Heart left ventricle (tissue), 16 donors: Measurements from ENCODE around the gene ZFR2. TPM values are rescaled to one million over a fixed set of nuclear protein-coding genes. Genes with fewer than 3 reads are reported as not detected.

Experiments
- ATAC-seq, 4 donors: fragments of 200-7000 bp; cut with Tn5 transposase; one replicate each; pipeline ENCODE4 v1.9.1; 2020 to 2022; ENCODE audit warnings: moderate library complexity in 4 of 4, mild to moderate bottlenecking in 3 of 4, moderate number of reproducible peaks in 1 of 4
- DNase-seq, 5 donors: peaks; one replicate each; pipeline ENCODE4 v3.0.0-alpha.2; 2020
- H3K27ac ChIP-seq, 12 donors: fragments of 200-600 bp; sonication (generic) in 4 of 12; one replicate each; pipeline versions ENCODE4 v1.5.0 to v1.8.0; 2016 to 2022; ENCODE audit warnings: mild to moderate bottlenecking in 2 of 12
- H3K27me3 ChIP-seq, 9 donors: fragments of 200-600 bp; sonication (generic) in 2 of 9; one replicate each; pipeline versions ENCODE4 v1.5.1 to v1.8.0; 2016 to 2022; ENCODE audit warnings: mild to moderate bottlenecking in 3 of 9
- H3K36me3 ChIP-seq, 9 donors: fragments of 200-600 bp; sonication (generic) in 2 of 9; one replicate each; pipeline versions ENCODE4 v1.5.0 to v1.8.0; 2018 to 2022; ENCODE audit warnings: mild to moderate bottlenecking in 2 of 9
- H3K4me1 ChIP-seq, 12 donors: fragments of 200-600 bp; sonication (generic) in 4 of 12; one replicate each; pipeline versions ENCODE4 v1.5.0 to v1.8.0; 2016 to 2022; ENCODE audit warnings: mild to moderate bottlenecking in 3 of 12
- H3K4me3 ChIP-seq, 12 donors: fragments of 200-600 bp; sonication (generic) in 4 of 12; one replicate each; pipeline versions ENCODE4 v1.5.0 to v1.8.0; 2017 to 2022; ENCODE audit warnings: mild to moderate bottlenecking in 9 of 12, moderate library complexity in 4 of 12
- H3K9me3 ChIP-seq, 12 donors: fragments of 200-600 bp; sonication (generic) in 4 of 12; one replicate each; pipeline versions ENCODE4 v1.5.0 to v1.8.0; 2016 to 2022; ENCODE audit warnings: mild to moderate bottlenecking in 1 of 12
- POLR2A ChIP-seq, 2 donors: fragments of 450-650 bp; IDR thresholded peaks; one replicate each; pipeline ENCODE4 v1.6.1; 2017; ENCODE audit warnings: antibody characterized with exemption in 2 of 2, mild to moderate bottlenecking in 2 of 2, moderate library complexity in 2 of 2
- WGBS, 4 donors: extraction: QIAGEN DNeasy Blood & Tissue Kit in 2 of 4; methylation state at CpG; one replicate each; pipeline versions ENCODE4 v1.1.5 to v1.1.7; 2013 to 2018; 5-methylcytosine and 5-hydroxymethylcytosine counted together
- intact Hi-C, 10 donors: fragments of 100-400 bp; cut with DNase I; formaldehyde crosslinking; loops; one replicate each; pipeline versions ENCODE4 v1.11.1 to v1.14.2; 2022
- polyA plus RNA-seq, 2 donors: library from polyadenylated mRNA; stranded (reverse); fragments of 200-250 nt; gene quantifications; one replicate each; pipeline ENCODE4 v1.2.3, GENCODE V29; 2013
- total RNA-seq, 9 donors: library from RNA; depleted of rRNA in 2 of 9; stranded (reverse); fragments of >200 nt in 2 of 9; fragmentation: NEBNext Ultra II Directional in 3 of 9; extraction: Animal tissue kit (Norgen Biotek cat#: 25700) in 3 of 9; gene quantifications; one replicate each; pipeline versions ENCODE4 v1.1.0 to v1.2.4, GENCODE V29; 2016 to 2023
- TF ChIP-seq, protein P1 (sequence below), 12 donors: fragments of 200-600 bp; sonication (generic) in 4 of 12; IDR thresholded peaks; one replicate each; pipeline versions ENCODE4 v1.5.0 to v1.8.0; 2018 to 2022; ENCODE audit warnings: antibody characterized with exemption in 12 of 12, mild to moderate bottlenecking in 5 of 12
- donor health status: ischemic (EF 13 %, LVEDD 7.1; RV severe dilation, severe dysfunction).
- donor health status: healthy with polysubstance abuse.
- donor health status: DM: no; HTN: yes; CAD: no.
- donor health status: DM: no; HTN: no; CAD: no.
- donor health status: ischemic (EF 25% LVEDD 6.9; RV normal size, moderate dysfunction).
- donor health status: ischemic (EF 25% LVEDD 5.7; RV mildly dilated, moderate dysfunction).
- donor health status: healthy.
- donor health status: DM: yes; HTN: yes; CAD: no.
- donor health status: ischemic (EF 35%, LVEDD 5.7; RV mildly dilated, moderate dysfunction).
- donor health status: nonischemic (EF 11% LVEDD 7.7; RV severe dilation, severe dysfunction).
- donor health status: DM: yes; HTN: yes; CAD: no.
- donor health status: PGD.
- donor health status: ischemic (EF 29% LVEDD 5.4; RV normal size, mild dysfunction).
- donor health status: nonischemic (EF 23%, LVEDD 6.1; RV moderate dilation, normal function).

The ZFR2 gene
- total and polyA plus RNA-seq, 11 donors = 0.08 to 0.16 TPM; not detected in 9

DNA sequence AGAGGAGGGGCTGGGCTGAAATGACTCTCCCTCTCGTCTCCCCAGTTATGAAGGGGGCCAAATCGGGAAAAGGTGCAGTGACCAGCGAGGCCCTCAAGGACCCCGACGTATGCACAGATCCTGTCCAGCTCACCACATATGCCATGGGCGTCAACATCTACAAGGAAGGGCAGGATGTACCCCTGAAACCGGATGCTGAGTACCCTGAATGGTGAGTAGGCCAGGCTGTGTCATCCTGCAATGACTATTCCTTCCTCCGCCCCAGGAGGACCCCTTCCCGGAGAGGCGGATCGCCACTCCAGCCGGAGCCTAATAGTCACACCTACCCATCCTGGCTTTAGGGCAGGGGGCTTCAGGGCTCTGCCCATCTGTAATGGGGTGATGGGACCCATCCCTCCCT lies 103.7 kb downstream of the ZFR2 start:
- no peak for ATAC-seq
- Histone ChIP-seq H3K4me1 (peaks cover 5 to 29% (median 19%) of the 10 kb centered on the region in 12 donors), H3K27me3 (no peaks in the 10 kb centered on the region), H3K36me3 (peaks cover 0 to 41% (median 28%) of the 10 kb centered on the region in 9 donors), H3K27ac (no peak overlapping the region), H3K9me3 (no peaks in the 10 kb centered on the region), H3K4me3 (no peak overlapping the region)
- TF ChIP-seq, protein P1, sequence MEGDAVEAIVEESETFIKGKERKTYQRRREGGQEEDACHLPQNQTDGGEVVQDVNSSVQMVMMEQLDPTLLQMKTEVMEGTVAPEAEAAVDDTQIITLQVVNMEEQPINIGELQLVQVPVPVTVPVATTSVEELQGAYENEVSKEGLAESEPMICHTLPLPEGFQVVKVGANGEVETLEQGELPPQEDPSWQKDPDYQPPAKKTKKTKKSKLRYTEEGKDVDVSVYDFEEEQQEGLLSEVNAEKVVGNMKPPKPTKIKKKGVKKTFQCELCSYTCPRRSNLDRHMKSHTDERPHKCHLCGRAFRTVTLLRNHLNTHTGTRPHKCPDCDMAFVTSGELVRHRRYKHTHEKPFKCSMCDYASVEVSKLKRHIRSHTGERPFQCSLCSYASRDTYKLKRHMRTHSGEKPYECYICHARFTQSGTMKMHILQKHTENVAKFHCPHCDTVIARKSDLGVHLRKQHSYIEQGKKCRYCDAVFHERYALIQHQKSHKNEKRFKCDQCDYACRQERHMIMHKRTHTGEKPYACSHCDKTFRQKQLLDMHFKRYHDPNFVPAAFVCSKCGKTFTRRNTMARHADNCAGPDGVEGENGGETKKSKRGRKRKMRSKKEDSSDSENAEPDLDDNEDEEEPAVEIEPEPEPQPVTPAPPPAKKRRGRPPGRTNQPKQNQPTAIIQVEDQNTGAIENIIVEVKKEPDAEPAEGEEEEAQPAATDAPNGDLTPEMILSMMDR (IDR thresholded peaks at IDR 0.05) = no peak
- TF ChIP-seq POLR2A (IDR thresholded peaks at IDR 0.05) = no peak
- 89 to 93% (median 91%) methylated on average over 11 to 12 of the region's 12 CpGs for WGBS, 4 donors
- no peak for DNase-seq
- intact Hi-C loops = loop anchor here in 4 of 10 donors (10.0 kb wide), 2 partner anchors 60 to 220 kb away; partner anchors contain the start of gene EEF2 (in 3 of the 4)

DNA sequence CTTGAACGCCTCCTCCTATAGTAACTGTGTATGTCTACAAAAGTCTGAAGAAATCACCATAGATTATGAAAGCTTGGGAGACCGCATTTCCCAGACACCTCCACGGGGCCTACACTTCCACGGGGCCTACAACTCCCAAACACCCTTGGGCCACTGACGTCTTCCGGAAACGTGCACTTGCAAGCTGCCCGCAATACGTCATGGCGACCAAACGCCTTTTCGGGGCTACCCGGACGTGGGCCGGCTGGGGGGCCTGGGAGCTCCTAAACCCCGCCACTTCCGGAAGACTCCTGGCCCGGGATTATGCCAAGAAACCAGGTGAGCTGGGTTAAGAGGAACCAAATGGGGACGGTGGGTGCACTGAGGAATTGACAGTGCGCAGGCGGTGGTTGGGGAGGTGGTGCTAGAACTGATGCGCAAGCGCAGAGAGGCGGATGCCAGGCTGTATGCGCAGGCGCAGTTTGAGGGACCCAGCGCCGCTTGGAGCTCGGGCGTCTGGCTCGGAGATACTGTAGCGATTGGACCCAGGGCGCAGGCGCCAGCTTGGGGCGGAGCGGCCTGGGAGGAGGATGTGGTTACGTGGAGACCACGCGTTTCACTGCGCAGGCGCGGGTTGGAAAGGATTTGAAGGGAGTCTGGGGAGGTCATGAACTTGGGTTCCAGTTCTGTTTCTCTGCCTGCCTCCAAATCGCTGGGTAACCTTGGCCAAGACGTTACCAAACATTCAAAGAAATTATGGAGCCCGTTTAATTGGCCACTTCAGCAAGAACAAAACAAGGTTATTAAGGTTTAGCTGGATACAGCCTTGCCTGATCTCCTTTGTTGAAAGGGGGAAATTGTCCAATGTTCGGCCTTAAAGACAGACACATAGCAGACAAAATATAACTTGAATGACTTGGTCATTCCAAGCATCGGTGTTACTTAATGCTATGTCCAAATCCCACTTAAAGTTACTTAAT lies 106.1 kb downstream of the ZFR2 start, which contains the start of gene MRPL54:
Gene MRPL54, plus strand, starts transcription at position 182 of the 959 bp plus-strand sequence. Its CDS starts 19 bp downstream, at position 201.
- Histone ChIP-seq H3K4me3 (peak within 1 kb of the TSS; percentile 69 to 98 (median 90)), H3K4me1 (peaks cover 5 to 43% (median 28%) of the 10 kb centered on the region in 12 donors), H3K9me3 (no peaks in the 10 kb centered on the region), H3K27ac (peak within 1 kb of the TSS; percentile 90 to 99 (median 97)), H3K36me3 (peaks cover 0 to 51% (median 41%) of the 10 kb centered on the region in 9 donors), H3K27me3 (no peaks in the 10 kb centered on the region)
- intact Hi-C loops = loop anchor here in 6 of 10 donors (5.0 to 10.0 kb wide), 4 partner anchors 60 to 225 kb away; partner anchors contain the start of gene EEF2 (in 5 of the 6)
- ATAC-seq (peak; percentile 94 to 97 (median 96)), DNase-seq (peak; percentile 99 to 100 (median 99))
- TF ChIP-seq, protein P1 (IDR thresholded peaks at IDR 0.05) = no peak
- peak in 1 of 2 donors; percentile 54 for TF ChIP-seq POLR2A (IDR thresholded peaks at IDR 0.05)
- 3 to 5% (median 4%) methylated on average over 36 to 47 of the region's 47 CpGs for WGBS, 4 donors

DNA sequence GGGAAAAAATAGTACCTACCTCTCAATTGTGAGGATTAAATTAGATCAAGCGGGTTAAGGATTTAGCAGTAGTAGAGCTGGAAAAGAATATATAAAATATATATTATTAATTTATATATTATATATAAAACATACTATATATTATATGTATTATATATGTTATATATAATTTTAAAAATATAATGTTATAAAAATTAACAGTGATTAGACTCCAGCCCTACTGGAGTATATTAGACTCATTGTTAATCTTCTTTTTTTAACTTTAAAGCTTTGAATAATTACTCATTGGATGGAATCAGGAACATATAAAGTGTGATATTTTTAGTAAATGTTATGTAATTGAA lies 106.7 kb downstream of the ZFR2 start:
- DNase-seq (no peak), ATAC-seq (no peak)
- peaks cover 0 to 51% (median 41%) of the 10 kb centered on the region in 9 donors for H3K36me3 ChIP-seq
- H3K4me1 ChIP-seq = peaks cover 5 to 43% (median 28%) of the 10 kb centered on the region in 12 donors
- H3K27ac ChIP-seq = peak overlapping the region; percentile 90 to 99 (median 97)
- peak overlapping the region in 7 of 12 donors; percentile 67 to 93 (median 87) for H3K4me3 ChIP-seq
- intact Hi-C loops = loop anchor here in 6 of 10 donors (5.0 to 10.0 kb wide), 4 partner anchors 60 to 225 kb away; partner anchors contain the start of gene EEF2 (in 5 of the 6)
- no peaks in the 10 kb centered on the region for H3K9me3 ChIP-seq
- WGBS, 4 donors = 52 to 74% (median 60%) methylated on average over 1 of the region's 1 CpG
- TF ChIP-seq, protein P1 (IDR thresholded peaks at IDR 0.05) = no peak
- TF ChIP-seq POLR2A (IDR thresholded peaks at IDR 0.05) = no peak
- H3K27me3 ChIP-seq = no peaks in the 10 kb centered on the region
